Osteoblast (primary cell): ENCODE data around the gene SLC22A12. TPM values are rescaled to one million over a fixed set of nuclear protein-coding genes. Genes with fewer than 3 reads are reported as not detected.

Experiments used
- DNase-seq: peaks from one replicate; pipeline ENCODE4 v3.0.0; 2011; ENCODE audit warnings: low spot score, mixed read lengths; ENCODE audit not compliant: insufficient read length; ENCODE audit errors: missing footprints
- H2AFZ ChIP-seq: 2 replicates; pipeline ENCODE4 v1.6.0; 2011; ENCODE audit warnings: mild to moderate bottlenecking, low read length
- H3K27ac ChIP-seq: 2 replicates; pipeline ENCODE4 v1.5.1; 2011; ENCODE audit warnings: mild to moderate bottlenecking, low read depth, low read length, moderate library complexity
- H3K27me3 ChIP-seq: 2 replicates; pipeline ENCODE4 v1.6.0; 2012; ENCODE audit warnings: mild to moderate bottlenecking, control low read depth, inconsistent platforms, low read length, moderate library complexity; ENCODE audit not compliant: insufficient read depth
- H3K36me3 ChIP-seq: 2 replicates; pipeline ENCODE4 v1.5.1; 2011; ENCODE audit warnings: mild to moderate bottlenecking, low read length, control low read depth, moderate library complexity; ENCODE audit not compliant: insufficient read depth
- H3K4me1 ChIP-seq: 2 replicates; pipeline ENCODE4 v1.5.1; 2011; ENCODE audit warnings: mild to moderate bottlenecking, low read length, control low read depth, moderate library complexity; ENCODE audit not compliant: insufficient read depth
- H3K4me2 ChIP-seq: 2 replicates; pipeline ENCODE4 v1.6.0; 2011; ENCODE audit warnings: mild to moderate bottlenecking, low read length; ENCODE audit not compliant: insufficient read depth
- H3K4me3 ChIP-seq: fragments of 200-600 bp; sonication (generic); 3 replicates; pipeline ENCODE4 v1.5.1; 2012; ENCODE audit warnings: mild to moderate bottlenecking, low read length, inconsistent platforms; ENCODE audit not compliant: insufficient read depth
- H3K79me2 ChIP-seq: 2 replicates; pipeline ENCODE4 v1.6.0; 2012; ENCODE audit warnings: mild to moderate bottlenecking, low read length, control low read depth, inconsistent platforms; ENCODE audit not compliant: insufficient read depth
- H3K9me3 ChIP-seq: 2 replicates; pipeline ENCODE4 v1.5.1; 2011; ENCODE audit warnings: low read depth, low read length, control low read depth
- H4K20me1 ChIP-seq: 2 replicates; pipeline ENCODE4 v1.6.0; 2012; ENCODE audit warnings: mild to moderate bottlenecking, low read length, control low read depth; ENCODE audit not compliant: insufficient read depth
- total RNA-seq: library from RNA; depleted of rRNA; stranded (reverse); fragments of >200 nt; gene quantifications from 2 replicates; pipeline ENCODE4 v1.2.3, GENCODE V29; 2012
- TF ChIP-seq, protein P1 (sequence below): IDR thresholded peaks from 2 replicates; pipeline ENCODE4 v1.5.1; 2011; ENCODE audit warnings: mild to moderate bottlenecking, low read depth, low read length, moderate library complexity; ENCODE audit errors: extremely low read depth

SLC22A12 gene
- total RNA-seq, 1 donor = not detected

DNA sequence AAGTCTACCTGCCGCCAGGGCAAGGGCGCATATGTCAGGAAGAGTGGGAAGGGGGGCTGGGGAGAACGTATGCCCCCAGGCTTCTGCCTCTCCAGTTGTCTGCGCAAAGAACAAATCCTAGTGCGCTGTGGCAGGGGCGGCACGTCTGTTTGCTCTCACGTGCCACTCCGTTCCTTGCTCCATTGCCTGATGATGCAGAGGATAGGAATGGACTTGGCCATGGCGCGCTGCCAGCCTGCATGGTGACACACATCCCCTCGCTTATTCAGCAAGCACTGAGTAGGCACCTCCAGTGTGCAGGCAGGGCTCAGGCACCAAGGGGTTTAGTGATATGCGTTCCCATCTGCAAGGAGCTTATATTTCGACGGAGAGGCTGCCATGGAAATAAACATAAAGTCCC, 45.4 kb upstream of the SLC22A12 start:
- Histone ChIP-seq H2AFZ (no peak overlapping the region), H3K79me2 (no peaks in the 10 kb centered on the region), H3K9me3 (no peaks in the 10 kb centered on the region), H3K4me2 (no peak overlapping the region), H3K27ac (no peak overlapping the region), H3K4me1 (peaks cover 7% of the 10 kb centered on the region), H3K36me3 (no peaks in the 10 kb centered on the region), H3K27me3 (peaks cover 4% of the 10 kb centered on the region), H4K20me1 (no peaks in the 10 kb centered on the region), H3K4me3 (no peak overlapping the region)
- peak; percentile 95 for DNase-seq
- TF ChIP-seq, protein P1, sequence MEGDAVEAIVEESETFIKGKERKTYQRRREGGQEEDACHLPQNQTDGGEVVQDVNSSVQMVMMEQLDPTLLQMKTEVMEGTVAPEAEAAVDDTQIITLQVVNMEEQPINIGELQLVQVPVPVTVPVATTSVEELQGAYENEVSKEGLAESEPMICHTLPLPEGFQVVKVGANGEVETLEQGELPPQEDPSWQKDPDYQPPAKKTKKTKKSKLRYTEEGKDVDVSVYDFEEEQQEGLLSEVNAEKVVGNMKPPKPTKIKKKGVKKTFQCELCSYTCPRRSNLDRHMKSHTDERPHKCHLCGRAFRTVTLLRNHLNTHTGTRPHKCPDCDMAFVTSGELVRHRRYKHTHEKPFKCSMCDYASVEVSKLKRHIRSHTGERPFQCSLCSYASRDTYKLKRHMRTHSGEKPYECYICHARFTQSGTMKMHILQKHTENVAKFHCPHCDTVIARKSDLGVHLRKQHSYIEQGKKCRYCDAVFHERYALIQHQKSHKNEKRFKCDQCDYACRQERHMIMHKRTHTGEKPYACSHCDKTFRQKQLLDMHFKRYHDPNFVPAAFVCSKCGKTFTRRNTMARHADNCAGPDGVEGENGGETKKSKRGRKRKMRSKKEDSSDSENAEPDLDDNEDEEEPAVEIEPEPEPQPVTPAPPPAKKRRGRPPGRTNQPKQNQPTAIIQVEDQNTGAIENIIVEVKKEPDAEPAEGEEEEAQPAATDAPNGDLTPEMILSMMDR = no peak

DNA sequence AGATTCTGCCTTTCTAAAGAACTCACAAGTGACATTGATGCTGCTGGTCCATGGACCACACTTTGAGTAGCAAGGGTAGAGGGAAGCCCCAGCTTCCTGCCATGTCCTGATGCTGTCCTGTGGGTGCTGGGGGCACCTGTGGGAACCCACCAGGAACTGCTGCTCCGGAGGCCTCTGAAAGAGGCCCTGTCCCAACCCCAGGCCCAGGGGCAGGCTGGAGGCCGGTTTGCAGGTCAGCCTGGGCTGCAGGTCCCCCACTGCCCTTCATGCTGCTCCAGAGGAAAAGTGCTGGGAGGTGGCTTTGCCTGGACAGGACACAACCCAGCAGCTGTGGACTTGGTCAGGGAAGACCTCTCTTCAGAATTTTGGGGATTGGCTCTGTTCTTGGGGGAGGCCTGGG, 44.8 kb upstream of the SLC22A12 start:
- no peaks in the 10 kb centered on the region for H4K20me1 ChIP-seq
- H3K36me3 ChIP-seq = no peaks in the 10 kb centered on the region
- H3K27me3 ChIP-seq = peaks cover 4% of the 10 kb centered on the region
- H3K4me1 ChIP-seq = peaks cover 7% of the 10 kb centered on the region
- no peaks in the 10 kb centered on the region for H3K9me3 ChIP-seq
- no peak overlapping the region for H3K27ac ChIP-seq
- TF ChIP-seq, protein P1 = no peak
- no peaks in the 10 kb centered on the region for H3K79me2 ChIP-seq
- DNase-seq = peak; percentile 58
- no peak overlapping the region for H3K4me3 ChIP-seq
- no peak overlapping the region for H3K4me2 ChIP-seq
- no peak overlapping the region for H2AFZ ChIP-seq

DNA sequence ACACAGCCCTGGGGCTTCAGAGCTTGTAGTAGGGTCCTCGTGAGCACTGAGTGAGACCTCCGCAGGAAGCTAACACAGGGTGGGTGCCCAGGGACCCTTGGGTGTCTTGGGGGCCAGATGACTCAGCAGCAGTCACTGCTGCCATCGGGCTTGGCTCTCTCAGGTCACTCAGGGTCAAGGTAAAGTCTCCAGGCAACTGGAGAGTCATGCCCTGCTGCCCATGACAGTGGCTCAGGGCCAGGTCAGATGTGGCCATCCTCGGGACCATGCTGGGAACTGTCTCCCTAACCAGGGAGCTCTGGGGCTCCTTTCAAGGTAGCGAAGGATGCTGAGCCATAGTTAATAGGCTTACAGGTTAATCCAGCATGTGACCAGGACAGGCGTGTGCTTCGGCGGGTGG, 44.4 kb upstream of the SLC22A12 start:
- TF ChIP-seq, protein P1 = no peak
- no peaks in the 10 kb centered on the region for H3K79me2 ChIP-seq
- no peak overlapping the region for H3K4me2 ChIP-seq
- peaks cover 7% of the 10 kb centered on the region for H3K4me1 ChIP-seq
- no peak overlapping the region for H3K27ac ChIP-seq
- H2AFZ ChIP-seq = no peak overlapping the region
- peak; percentile 18 for DNase-seq
- no peaks in the 10 kb centered on the region for H3K9me3 ChIP-seq
- peaks cover 4% of the 10 kb centered on the region for H3K27me3 ChIP-seq
- no peaks in the 10 kb centered on the region for H4K20me1 ChIP-seq
- no peak overlapping the region for H3K4me3 ChIP-seq
- no peaks in the 10 kb centered on the region for H3K36me3 ChIP-seq

DNA sequence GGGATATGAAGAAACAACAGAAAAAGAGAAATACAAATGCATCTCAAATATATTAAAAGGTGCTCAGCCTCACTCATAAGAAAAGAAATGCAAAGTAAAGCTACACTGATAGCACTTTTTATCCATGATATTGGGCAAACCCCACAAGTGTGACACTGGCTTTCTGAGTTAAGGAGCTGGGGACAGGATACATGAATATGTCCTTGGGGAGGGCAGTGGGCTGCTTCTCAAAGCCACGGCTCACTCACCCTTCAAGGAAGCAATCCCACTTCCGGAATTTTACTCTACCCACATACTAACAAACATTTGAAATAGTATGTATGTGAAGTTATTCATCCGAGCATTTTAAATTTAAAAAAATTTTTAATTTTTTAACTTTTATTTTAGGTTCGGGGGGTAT, 41.1 kb upstream of the SLC22A12 start:
- TF ChIP-seq, protein P1 = no peak
- no peak overlapping the region for H3K4me3 ChIP-seq
- H4K20me1 ChIP-seq = no peaks in the 10 kb centered on the region
- no peaks in the 10 kb centered on the region for H3K9me3 ChIP-seq
- no peak for DNase-seq
- no peak overlapping the region for H3K27ac ChIP-seq
- no peaks in the 10 kb centered on the region for H3K79me2 ChIP-seq
- no peak overlapping the region for H2AFZ ChIP-seq
- no peak overlapping the region for H3K4me2 ChIP-seq
- H3K36me3 ChIP-seq = no peaks in the 10 kb centered on the region
- H3K4me1 ChIP-seq = peaks cover 22% of the 10 kb centered on the region
- peaks cover 3% of the 10 kb centered on the region for H3K27me3 ChIP-seq
